ENCODE measurements around the gene LYRM9. TPM values are rescaled to one million over a fixed set of nuclear protein-coding genes. Genes with fewer than 3 reads are reported as not detected.

The LYRM9 gene
- total RNA-seq, 4 donors from 2014 or later: 5.0 to 21.6 (median 16.7) TPM

- Histone ChIP-seq H3K36me3 (no peaks in the 10 kb centered on the region), H3K27me3 (peaks cover 0 to 15% (median 0%) of the 10 kb centered on the region in 4 donors), H3K4me1 (peaks cover 0 to 20% (median 16%) of the 10 kb centered on the region in 4 donors), H3K9me3 (no peaks in the 10 kb centered on the region), H3K4me3 (no peak overlapping the region), H3K27ac (replicated peaks in 1 of 4) (no peak overlapping the region)
- DNase-seq (ENCODE audit: extremely low spot score): no peak
- TF ChIP-seq CTCF (IDR thresholded peaks at IDR 0.05) (no peak), POLR2AphosphoS5 (IDR thresholded peaks at IDR 0.05) (no peak), POLR2A (IDR thresholded peaks at IDR 0.05; ENCODE audit: low read depth) (no peak), EP300 (IDR thresholded peaks at IDR 0.05) (no peak)
- WGBS: 96% methylated on average over 1 of the region's 1 CpG
- intact Hi-C loops (cut with DNase I): loop anchor here (10.0 kb wide), 1 partner anchor 149 kb away; the partner anchor contains the start of gene NLK
These were observed 2.9 kb upstream of the LYRM9 start for GRCh38 chr17:27895940-27896535.

GRCh38 chr17:27895123-27895895, 2.1 kb upstream of the LYRM9 start:
- no peak for DNase-seq (ENCODE audit: extremely low spot score)
- TF ChIP-seq POLR2A (IDR thresholded peaks at IDR 0.05; ENCODE audit: low read depth) (no peak), EP300 (IDR thresholded peaks at IDR 0.05) (no peak), CTCF (IDR thresholded peaks at IDR 0.05) (no peak), POLR2AphosphoS5 (IDR thresholded peaks at IDR 0.05) (no peak)
- Histone ChIP-seq H3K4me1 (peaks cover 0 to 20% (median 16%) of the 10 kb centered on the region in 4 donors), H3K9me3 (no peaks in the 10 kb centered on the region), H3K27me3 (peaks cover 0 to 15% (median 0%) of the 10 kb centered on the region in 4 donors), H3K36me3 (no peaks in the 10 kb centered on the region), H3K27ac (replicated peaks in 1 of 4) (no peak overlapping the region), H3K4me3 (no peak overlapping the region)
- intact Hi-C loops (cut with DNase I): loop anchor here (10.0 kb wide), 1 partner anchor 149 kb away; the partner anchor contains the start of gene NLK
- 44% methylated on average over 8 of the region's 8 CpGs for WGBS

GRCh38 chr17:27893841-27894503, 807 bp upstream of the LYRM9 start:
- Histone ChIP-seq H3K36me3 (no peaks in the 10 kb centered on the region), H3K4me1 (peaks cover 2 to 31% (median 24%) of the 10 kb centered on the region in 4 donors), H3K27me3 (peaks cover 0 to 15% (median 0%) of the 10 kb centered on the region in 4 donors), H3K4me3 (peak overlapping the region; percentile 69 to 89 (median 80)), H3K27ac (replicated peaks in 1 of 4) (peak overlapping the region in 2 of 4 donors; percentile 84), H3K9me3 (no peaks in the 10 kb centered on the region)
- intact Hi-C loops (cut with DNase I): loop anchor here (5.0 to 10.0 kb wide), 2 partner anchors 87 to 151 kb away; partner anchors contain the start of gene NLK
- TF ChIP-seq POLR2AphosphoS5 (IDR thresholded peaks at IDR 0.05) (no peak), POLR2A (IDR thresholded peaks at IDR 0.05; ENCODE audit: low read depth) (no peak), EP300 (IDR thresholded peaks at IDR 0.05) (no peak), CTCF (IDR thresholded peaks at IDR 0.05) (no peak)
- WGBS: 34% methylated on average over 7 of the region's 7 CpGs
- no peak for DNase-seq (ENCODE audit: extremely low spot score)

GRCh38 chr17:27892542-27892865, 661 bp downstream of the LYRM9 start:
- Histone ChIP-seq H3K36me3 (no peaks in the 10 kb centered on the region), H3K9me3 (no peaks in the 10 kb centered on the region), H3K27ac (replicated peaks in 1 of 4) (peak overlapping the region; percentile 84 to 89 (median 86)), H3K4me3 (peak overlapping the region; percentile 69 to 89 (median 80)), H3K4me1 (peaks cover 3 to 34% (median 27%) of the 10 kb centered on the region in 4 donors), H3K27me3 (peaks cover 0 to 6% (median 0%) of the 10 kb centered on the region in 4 donors)
- no peak for TF ChIP-seq EP300 (IDR thresholded peaks at IDR 0.05)
- no peak for TF ChIP-seq POLR2A (IDR thresholded peaks at IDR 0.05; ENCODE audit: low read depth)
- TF ChIP-seq CTCF (IDR thresholded peaks at IDR 0.05): no peak
- no peak for TF ChIP-seq POLR2AphosphoS5 (IDR thresholded peaks at IDR 0.05)
- intact Hi-C loops (cut with DNase I): loop anchor here (5.0 to 10.0 kb wide), 2 partner anchors 85 to 152 kb away; partner anchors contain the start of gene NLK
- no peak for DNase-seq (ENCODE audit: extremely low spot score)
- WGBS: 22% methylated on average over 3 of the region's 3 CpGs
